CD4-positive, alpha-beta T cell treated with Interleukin-17A for 4 hours (primary cell): ENCODE measurements around the gene WIPF2.

Source experiments
- DNase-seq: peaks from one replicate; pipeline ENCODE4 v3.0.0-alpha.2; 2020; ENCODE audit warnings: mixed read lengths

Gene WIPF2

DNA sequence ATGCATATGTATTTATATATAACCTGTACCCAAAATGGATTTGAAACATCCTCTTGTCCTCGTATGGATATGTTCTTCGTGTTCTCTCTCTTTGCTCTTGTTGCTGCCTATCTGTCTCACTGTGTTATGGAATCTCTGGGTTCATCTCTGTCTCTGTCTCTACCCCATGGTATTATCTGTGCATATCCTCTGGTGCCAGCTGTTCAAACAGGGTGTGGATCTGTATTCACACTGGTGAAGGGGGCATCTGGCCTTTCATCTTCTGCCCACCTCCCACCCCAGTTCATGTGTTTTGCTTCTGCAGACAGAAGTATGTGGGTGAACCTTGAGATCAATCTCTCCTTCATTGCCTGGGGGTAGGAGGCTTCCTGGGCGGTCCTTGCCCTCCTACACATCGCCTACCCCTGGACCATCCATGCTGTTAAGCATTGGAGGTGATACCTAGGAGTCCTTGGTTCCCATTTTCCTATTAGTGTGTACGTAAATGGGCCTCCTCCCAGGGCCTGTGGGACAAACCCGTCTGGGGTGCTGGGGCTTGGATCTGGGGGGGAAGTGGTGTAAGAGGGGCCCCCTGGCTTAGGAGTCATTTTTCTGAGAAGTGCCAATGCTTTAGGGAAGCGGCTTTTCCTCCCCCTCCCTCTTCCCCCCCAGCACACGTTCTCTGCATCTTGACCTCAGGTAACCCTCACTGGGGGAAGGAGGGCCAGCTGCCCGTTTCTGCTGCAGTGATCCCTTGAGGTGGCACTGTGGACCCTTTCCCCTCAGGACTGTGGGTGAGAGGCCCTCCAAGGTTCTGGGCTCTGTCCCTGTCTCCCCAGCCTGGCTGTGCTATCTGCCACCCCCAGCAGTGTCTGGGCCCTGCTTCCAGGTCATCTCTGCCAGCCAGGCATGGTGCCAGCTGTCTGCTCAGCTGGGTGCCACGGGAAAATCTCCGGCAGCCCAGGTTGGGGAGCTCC, 111.0 kb downstream of the WIPF2 start:
- DNase-seq = no peak

DNA sequence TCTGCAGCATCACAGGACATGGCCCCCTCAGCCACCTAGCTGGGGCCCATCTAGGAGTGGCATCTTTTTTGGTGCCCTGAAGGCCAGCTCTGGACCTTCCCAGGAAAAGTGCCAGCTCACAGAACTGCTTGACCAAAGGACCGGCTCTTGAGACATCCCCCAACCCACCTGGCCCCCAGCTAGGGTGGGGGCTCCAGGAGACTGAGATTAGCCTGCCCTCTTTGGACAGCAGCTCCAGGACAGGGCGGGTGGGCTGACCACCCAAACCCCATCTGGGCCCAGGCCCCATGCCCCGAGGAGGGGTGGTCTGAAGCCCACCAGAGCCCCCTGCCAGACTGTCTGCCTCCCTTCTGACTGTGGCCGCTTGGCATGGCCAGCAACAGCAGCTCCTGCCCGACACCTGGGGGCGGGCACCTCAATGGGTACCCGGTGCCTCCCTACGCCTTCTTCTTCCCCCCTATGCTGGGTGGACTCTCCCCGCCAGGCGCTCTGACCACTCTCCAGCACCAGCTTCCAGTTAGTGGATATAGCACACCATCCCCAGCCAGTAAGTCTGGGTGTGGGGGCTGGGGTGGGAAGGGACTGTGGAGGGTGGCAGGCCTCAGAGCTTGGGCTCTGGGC, 111.9 kb downstream of the WIPF2 start:
- DNase-seq = no peak

DNA sequence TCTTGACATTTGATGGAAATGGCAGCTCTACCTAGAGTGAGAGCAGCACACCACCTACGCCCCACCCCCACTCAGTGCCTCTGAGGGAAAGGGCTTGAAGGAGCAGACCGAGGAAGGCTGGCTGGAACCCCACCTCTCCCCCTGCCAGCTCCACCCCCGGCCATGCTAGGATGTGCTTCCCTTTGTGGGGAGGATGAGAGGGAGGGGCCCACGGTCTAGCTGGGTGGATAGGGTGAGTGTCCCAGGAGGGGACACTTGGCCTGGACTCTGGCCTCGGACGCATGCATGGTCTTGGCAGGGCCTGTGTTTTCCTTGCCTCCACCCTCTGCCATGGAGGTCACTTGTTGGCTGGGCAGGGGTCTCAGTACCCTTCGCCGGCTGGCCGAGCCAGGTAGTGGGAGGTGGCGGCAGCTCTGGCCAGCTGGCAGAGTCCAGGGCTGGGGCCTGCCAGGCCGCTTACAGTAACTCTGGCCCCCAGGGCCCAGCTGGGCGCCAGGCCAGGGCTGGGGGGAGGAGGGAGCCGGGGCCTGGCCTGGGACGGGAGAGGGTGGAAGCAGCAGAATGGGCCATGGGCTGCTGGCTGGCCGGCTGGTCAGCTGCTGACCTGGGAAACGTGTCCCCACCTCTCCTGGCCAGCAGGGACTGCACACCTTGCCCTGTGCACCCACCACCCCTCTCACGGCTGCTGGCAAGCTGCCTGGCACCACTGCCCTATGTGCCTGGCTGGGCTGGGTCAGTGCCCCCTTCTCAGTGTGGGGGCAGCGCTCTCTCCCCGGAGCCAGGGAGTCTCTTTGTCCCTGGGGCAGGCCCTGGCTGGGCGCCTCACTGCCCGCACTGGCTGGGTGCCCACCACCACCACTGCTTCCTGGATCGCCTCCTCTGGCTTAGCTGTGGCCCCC, 112.9 kb downstream of the WIPF2 start:
- DNase-seq = no peak
